Measurements from ENCODE around the gene ATAD3B. TPM values are rescaled to one million over a fixed set of nuclear protein-coding genes. Genes with fewer than 3 reads are reported as not detected.
"Not testable (repeated sequence)": the region's sequence is repeated elsewhere in the genome, so short reads cannot be mapped to it uniquely, and the experiment has no call there.

The ATAD3B gene
- polyA plus RNA-seq, 1 donor from 2014 or later: 57.2 TPM

DNA sequence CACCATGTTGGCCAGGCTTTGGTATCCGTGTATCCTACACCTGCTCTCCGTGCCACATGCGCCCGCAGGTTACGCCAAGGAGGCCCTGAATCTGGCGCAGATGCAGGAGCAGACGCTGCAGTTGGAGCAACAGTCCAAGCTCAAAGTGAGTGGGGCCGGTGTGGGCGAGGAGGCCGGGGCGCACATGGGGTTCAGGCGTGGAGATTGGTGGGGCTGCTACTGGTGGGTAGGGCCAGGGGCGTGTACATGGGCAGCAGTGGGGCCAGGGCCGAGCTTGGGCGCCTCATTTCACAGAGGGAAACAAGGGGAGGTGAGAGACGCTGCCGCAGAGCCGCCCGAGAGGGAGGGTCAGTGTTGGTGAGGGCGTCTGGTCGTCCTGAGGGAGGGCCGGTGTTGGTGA, 5.6 kb downstream of the ATAD3B start:
- Histone ChIP-seq H3K27me3 (ENCODE audit: insufficient read depth, low read depth, low read length) (no peaks in the 10 kb centered on the region), H3K27ac (ENCODE audit: low read length) (no peak overlapping the region), H4K20me1 (ENCODE audit: insufficient read depth) (no peaks in the 10 kb centered on the region), H3K4me3 (ENCODE audit: low read length) (no peak overlapping the region), H3K79me2 (replicated peaks; ENCODE audit: insufficient read depth, low read length) (peaks cover 20% of the 10 kb centered on the region), H3K9me2 (ENCODE audit: insufficient read depth, low read length) (no peaks in the 10 kb centered on the region), H3K36me3 (ENCODE audit: insufficient read depth, low read length) (no peaks in the 10 kb centered on the region), H3K4me2 (ENCODE audit: low read length) (no peak overlapping the region), H3F3A (ENCODE audit: insufficient read depth, low read length, poor library complexity, severe bottlenecking) (no peaks in the 10 kb centered on the region), H2AFZ (ENCODE audit: low read depth, low read length) (no peak overlapping the region), H3K9me3 (ENCODE audit: low read length) (no peaks in the 10 kb centered on the region), H3K9ac (ENCODE audit: low read length) (no peak overlapping the region)
- TF ChIP-seq TAF1 (IDR thresholded peaks at IDR 0.05; ENCODE audit: low read depth): no peak
- no peak for TF ChIP-seq SMC3 (conservative IDR thresholded peaks at IDR 0.05; ENCODE audit: poor library complexity)
- no peak for TF ChIP-seq MXI1 (conservative IDR thresholded peaks at IDR 0.05; ENCODE audit: poor library complexity, severe bottlenecking)
- TF ChIP-seq, protein P1, sequence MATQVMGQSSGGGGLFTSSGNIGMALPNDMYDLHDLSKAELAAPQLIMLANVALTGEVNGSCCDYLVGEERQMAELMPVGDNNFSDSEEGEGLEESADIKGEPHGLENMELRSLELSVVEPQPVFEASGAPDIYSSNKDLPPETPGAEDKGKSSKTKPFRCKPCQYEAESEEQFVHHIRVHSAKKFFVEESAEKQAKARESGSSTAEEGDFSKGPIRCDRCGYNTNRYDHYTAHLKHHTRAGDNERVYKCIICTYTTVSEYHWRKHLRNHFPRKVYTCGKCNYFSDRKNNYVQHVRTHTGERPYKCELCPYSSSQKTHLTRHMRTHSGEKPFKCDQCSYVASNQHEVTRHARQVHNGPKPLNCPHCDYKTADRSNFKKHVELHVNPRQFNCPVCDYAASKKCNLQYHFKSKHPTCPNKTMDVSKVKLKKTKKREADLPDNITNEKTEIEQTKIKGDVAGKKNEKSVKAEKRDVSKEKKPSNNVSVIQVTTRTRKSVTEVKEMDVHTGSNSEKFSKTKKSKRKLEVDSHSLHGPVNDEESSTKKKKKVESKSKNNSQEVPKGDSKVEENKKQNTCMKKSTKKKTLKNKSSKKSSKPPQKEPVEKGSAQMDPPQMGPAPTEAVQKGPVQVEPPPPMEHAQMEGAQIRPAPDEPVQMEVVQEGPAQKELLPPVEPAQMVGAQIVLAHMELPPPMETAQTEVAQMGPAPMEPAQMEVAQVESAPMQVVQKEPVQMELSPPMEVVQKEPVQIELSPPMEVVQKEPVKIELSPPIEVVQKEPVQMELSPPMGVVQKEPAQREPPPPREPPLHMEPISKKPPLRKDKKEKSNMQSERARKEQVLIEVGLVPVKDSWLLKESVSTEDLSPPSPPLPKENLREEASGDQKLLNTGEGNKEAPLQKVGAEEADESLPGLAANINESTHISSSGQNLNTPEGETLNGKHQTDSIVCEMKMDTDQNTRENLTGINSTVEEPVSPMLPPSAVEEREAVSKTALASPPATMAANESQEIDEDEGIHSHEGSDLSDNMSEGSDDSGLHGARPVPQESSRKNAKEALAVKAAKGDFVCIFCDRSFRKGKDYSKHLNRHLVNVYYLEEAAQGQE (IDR thresholded peaks at IDR 0.05; ENCODE audit: borderline replicate concordance): no peak
- no peak for TF ChIP-seq EP300 (conservative IDR thresholded peaks at IDR 0.05; ENCODE audit: poor library complexity, severe bottlenecking)
- TF ChIP-seq, protein P2, sequence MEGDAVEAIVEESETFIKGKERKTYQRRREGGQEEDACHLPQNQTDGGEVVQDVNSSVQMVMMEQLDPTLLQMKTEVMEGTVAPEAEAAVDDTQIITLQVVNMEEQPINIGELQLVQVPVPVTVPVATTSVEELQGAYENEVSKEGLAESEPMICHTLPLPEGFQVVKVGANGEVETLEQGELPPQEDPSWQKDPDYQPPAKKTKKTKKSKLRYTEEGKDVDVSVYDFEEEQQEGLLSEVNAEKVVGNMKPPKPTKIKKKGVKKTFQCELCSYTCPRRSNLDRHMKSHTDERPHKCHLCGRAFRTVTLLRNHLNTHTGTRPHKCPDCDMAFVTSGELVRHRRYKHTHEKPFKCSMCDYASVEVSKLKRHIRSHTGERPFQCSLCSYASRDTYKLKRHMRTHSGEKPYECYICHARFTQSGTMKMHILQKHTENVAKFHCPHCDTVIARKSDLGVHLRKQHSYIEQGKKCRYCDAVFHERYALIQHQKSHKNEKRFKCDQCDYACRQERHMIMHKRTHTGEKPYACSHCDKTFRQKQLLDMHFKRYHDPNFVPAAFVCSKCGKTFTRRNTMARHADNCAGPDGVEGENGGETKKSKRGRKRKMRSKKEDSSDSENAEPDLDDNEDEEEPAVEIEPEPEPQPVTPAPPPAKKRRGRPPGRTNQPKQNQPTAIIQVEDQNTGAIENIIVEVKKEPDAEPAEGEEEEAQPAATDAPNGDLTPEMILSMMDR (IDR thresholded peaks at IDR 0.05; ENCODE audit: poor library complexity, severe bottlenecking): no peak
- no peak for TF ChIP-seq RAD21 (conservative IDR thresholded peaks at IDR 0.05)
- TF ChIP-seq EZH2 (IDR thresholded peaks at IDR 0.05; ENCODE audit: borderline replicate concordance, insufficient read depth, low read length, poor library complexity, severe bottlenecking): no peak
- TF ChIP-seq POLR2AphosphoS5 (IDR thresholded peaks at IDR 0.05): no peak

DNA sequence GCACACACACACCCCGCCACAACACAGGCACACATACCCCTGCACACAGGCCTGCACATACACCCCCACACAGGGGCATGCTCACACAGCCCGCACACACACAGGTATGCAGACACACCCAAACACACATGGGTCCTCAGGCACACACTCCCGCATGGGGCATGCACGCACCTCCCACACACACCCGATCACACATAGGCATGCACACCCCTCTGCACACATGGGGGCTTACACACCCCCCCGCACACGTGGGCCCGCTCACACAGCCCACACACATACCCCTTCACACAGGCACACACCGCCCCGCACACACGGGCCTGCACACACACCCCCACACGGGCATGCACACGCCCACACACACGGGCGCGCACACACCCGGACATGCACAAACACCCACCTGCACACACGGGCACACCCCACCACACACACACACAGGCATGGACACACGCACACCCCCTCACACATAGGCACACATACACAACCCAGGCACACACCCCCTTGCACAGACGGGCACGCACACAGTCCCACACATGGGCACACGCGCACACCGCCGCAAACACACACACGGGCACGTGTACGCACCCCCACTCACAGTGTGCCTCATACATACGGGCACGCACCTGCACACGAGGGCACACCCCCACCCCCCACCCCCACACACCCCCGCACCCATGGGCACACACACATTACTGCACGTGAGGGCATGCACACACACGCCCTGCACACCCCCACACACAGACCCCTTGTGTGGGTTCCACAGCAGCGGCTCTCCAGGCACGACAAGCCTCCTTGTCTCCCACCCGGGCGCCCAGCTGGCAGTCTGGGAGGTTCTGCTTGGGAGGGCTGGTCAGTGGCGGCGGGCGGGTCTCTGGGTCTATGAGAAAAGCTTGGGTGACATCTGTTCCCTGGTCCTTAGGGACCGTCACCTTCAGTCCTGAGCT, 8.3 kb downstream of the ATAD3B start:
- Histone ChIP-seq H3K4me3 (ENCODE audit: low read length) (no peak overlapping the region), H3K9me2 (ENCODE audit: insufficient read depth, low read length) (no peaks in the 10 kb centered on the region), H3K9ac (ENCODE audit: low read length) (no peak overlapping the region), H3K27ac (ENCODE audit: low read length) (no peak overlapping the region), H4K20me1 (ENCODE audit: insufficient read depth) (no peaks in the 10 kb centered on the region), H3K79me2 (replicated peaks; ENCODE audit: insufficient read depth, low read length) (no peaks in the 10 kb centered on the region), H3K9me3 (ENCODE audit: low read length) (no peaks in the 10 kb centered on the region), H3K36me3 (ENCODE audit: insufficient read depth, low read length) (no peaks in the 10 kb centered on the region), H3K27me3 (ENCODE audit: insufficient read depth, low read depth, low read length) (no peaks in the 10 kb centered on the region), H2AFZ (ENCODE audit: low read depth, low read length) (no peak overlapping the region), H3K4me2 (ENCODE audit: low read length) (no peak overlapping the region), H3F3A (ENCODE audit: insufficient read depth, low read length, poor library complexity, severe bottlenecking) (no peaks in the 10 kb centered on the region)
- TF ChIP-seq, protein P1 (IDR thresholded peaks at IDR 0.05; ENCODE audit: borderline replicate concordance): no peak
- TF ChIP-seq EP300 (conservative IDR thresholded peaks at IDR 0.05; ENCODE audit: poor library complexity, severe bottlenecking): no peak
- TF ChIP-seq, protein P2 (IDR thresholded peaks at IDR 0.05; ENCODE audit: poor library complexity, severe bottlenecking): no peak
- no peak for TF ChIP-seq MXI1 (conservative IDR thresholded peaks at IDR 0.05; ENCODE audit: poor library complexity, severe bottlenecking)
- no peak for TF ChIP-seq EZH2 (IDR thresholded peaks at IDR 0.05; ENCODE audit: borderline replicate concordance, insufficient read depth, low read length, poor library complexity, severe bottlenecking)
- TF ChIP-seq SMC3 (conservative IDR thresholded peaks at IDR 0.05; ENCODE audit: poor library complexity): no peak
- TF ChIP-seq TAF1 (IDR thresholded peaks at IDR 0.05; ENCODE audit: low read depth): no peak
- no peak for TF ChIP-seq POLR2AphosphoS5 (IDR thresholded peaks at IDR 0.05)
- TF ChIP-seq RAD21 (conservative IDR thresholded peaks at IDR 0.05): no peak

DNA sequence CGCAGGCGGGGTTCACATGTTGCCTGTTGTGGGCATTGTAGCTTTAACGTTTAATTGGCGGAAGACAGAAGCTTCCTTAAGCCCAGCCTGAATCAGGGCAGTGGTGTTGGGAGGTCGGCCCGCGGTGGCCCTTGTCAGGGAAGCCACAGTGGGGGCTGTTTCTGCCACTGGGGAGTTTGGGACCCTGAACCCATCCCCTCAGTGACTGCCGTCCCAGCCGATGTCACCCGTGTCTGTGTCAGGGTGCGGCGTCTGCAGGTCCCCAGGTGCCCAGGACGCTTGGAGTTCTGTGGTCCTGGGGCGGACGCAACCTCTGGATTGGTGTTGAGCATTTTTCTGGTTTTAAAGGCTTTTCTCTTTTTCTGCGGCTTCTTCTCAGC, 8.9 kb downstream of the ATAD3B start:
- H3K79me2 ChIP-seq (replicated peaks; ENCODE audit: insufficient read depth, low read length); H3K4me2 ChIP-seq (ENCODE audit: low read length); H4K20me1 ChIP-seq (ENCODE audit: insufficient read depth); H3F3A ChIP-seq (ENCODE audit: insufficient read depth, low read length, poor library complexity, severe bottlenecking); H3K36me3 ChIP-seq (ENCODE audit: insufficient read depth, low read length); H3K9me3 ChIP-seq (ENCODE audit: low read length); H2AFZ ChIP-seq (ENCODE audit: low read depth, low read length); H3K9ac ChIP-seq (ENCODE audit: low read length); H3K9me2 ChIP-seq (ENCODE audit: insufficient read depth, low read length); H3K4me3 ChIP-seq (ENCODE audit: low read length); H3K27me3 ChIP-seq (ENCODE audit: insufficient read depth, low read depth, low read length); H3K27ac ChIP-seq (ENCODE audit: low read length): not testable (repeated sequence)
